Stimulated activated naive CD4-positive, alpha-beta T cell treated with Interleukin-2 at 50 U/mL for 16 hours (primary cell): ENCODE data around the gene DPH2.
A peak's percentile ranks its signal among the peaks of the same experiment; 100 is the strongest.

ENCODE experiments used
- DNase-seq: peaks from one replicate; lab custom pipeline; 2025; lab: John Stamatoyannopoulos, UW

The DPH2 gene

GRCh38 chr1:43984855-43985254 lies 15.0 kb downstream of the DPH2 start:
- no peak for DNase-seq

DNA sequence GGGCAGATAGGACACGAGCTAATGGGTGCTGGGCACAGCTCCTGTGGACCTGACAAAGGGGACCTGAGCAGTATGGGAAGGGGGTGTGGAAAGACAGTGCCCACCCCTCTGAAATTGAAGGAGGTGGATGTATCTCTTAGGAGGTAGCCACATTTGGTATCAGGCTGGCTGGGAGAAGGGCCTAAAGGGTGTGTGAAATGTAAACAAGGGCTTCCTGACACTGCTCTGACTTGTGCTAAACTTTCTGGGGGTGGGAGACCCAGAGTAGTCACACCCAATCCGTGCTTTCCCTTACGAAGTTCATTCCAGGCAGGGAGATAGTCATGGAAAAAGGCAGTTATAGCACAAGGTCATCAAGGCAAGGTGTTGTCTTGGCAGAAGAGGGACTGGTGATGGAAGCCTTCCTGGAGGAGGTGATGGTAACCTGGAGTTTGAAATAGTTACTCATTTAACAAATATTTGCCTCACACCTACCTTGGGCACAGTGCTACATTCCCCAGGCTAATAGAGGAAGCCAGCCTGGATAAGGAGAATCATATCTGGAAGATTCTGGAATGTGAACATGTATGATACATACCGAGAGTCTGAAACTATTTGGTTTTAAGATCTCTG lies 16.3 kb downstream of the DPH2 start:
- DNase-seq: no peak

DNA sequence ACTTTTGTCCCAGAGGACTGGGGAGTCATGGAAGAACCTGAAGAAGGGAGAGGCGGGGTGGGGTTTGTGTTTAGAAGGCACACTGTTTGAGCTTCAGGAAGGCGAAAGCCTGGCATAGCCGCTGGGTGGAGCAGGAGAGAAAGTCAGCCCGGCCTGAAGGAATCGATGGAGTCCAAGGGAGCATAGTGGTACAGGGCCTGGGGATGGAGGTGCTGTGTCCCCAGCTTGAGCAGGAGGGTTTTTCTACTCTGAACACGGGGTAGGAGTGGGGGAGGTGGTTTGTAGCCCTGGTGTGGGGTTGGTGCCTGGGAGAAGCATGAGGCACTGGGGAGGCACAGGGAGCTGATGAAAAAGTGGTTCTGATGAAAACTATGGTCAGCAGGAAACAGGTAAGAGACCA lies 16.9 kb downstream of the DPH2 start:
- no peak for DNase-seq

DNA sequence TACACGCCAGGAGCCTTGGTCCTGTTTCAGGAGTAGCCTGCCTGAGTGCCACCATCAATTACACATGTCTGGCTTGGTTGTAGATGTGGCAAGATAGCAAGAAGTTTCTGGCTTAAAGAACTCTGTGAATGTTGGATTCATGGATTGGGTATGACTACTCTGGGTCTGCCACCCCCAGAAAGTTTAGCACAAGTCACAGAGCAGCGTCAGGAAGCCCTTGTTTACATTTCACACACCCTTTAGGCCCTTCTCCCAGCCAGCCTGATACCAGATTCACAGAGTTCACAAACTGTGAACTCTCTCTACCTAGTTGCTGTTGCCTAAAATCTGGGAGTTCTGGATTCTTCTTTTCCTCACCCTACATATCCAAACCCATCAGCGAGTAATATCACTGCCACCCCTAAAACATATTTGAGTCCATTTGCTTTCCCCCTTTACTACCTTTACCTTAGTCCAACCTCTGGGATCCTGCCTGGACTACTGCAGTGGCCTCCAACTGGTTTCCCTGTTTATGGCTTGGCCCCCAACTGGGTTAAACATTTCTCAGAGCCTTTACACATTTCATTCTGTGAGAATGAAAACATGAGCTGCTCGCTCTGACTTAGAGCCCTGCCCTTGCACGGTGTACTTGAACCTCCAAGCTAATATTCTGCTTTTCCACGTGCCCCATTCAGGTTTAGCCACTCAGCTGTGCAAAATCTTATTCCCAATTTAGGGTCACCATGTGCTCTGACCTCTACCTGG lies 17.5 kb downstream of the DPH2 start:
- no peak for DNase-seq

DNA sequence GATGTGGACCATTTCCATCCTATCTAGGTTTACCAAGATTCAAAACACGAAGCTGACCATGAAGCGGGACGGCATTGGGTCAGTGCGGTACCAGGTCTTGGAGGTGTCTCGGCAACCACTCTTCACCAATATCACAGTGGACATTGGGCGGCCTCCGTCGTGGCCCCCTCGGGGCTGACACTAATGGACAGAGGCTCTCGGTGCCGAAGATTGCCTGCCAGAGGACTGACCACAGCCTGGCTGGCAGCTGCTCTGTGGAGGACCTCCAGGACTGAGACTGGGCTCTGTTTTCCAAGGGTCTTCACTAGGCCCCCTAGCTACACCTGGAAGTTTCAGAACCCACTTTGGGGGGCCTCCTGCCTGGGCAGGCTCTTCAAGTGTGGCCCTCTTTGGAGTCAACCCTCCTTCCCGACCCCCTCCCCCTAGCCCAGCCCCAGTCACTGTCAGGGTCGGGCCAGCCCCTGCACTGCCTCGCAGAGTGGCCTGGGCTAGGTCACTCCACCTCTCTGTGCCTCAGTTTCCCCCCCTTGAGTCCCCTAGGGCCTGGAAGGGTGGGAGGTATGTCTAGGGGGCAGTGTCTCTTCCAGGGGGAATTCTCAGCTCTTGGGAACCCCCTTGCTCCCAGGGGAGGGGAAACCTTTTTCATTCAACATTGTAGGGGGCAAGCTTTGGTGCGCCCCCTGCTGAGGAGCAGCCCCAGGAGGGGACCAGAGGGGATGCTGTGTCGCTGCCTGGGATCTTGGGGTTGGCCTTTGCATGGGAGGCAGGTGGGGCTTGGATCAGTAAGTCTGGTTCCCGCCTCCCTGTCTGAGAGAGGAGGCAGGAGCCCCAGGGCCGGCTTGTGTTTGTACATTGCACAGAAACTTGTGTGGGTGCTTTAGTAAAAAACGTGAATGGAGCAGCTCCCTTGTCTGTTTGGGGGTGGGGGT lies 20.7 kb downstream of the DPH2 start:
- DNase-seq: no peak

DNA sequence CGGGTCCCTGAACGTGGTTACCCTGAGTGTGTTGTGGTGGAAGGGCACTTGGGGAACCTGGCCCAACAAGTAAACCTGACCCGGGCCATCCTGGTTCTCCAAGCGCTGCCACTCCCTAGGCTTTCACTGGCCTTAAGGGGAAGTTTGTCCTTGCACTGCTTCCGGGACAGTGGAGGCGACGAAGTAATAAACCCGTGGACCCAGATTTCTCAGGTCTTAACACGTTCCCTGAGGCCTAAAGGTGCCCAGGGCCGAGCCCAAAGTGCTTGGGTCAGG lies 21.3 kb downstream of the DPH2 start:
- no peak for DNase-seq

- peak; percentile 73 for DNase-seq
Measured at GRCh38 chr1:43991476-43992231, 21.8 kb downstream of the DPH2 start, which contains the start of gene CCDC24. TSS of gene CCDC24 (plus strand) at chr1:43991599. CDS start at chr1:43991879, 280 bp downstream.

- DNase-seq: no peak
Measured at GRCh38 chr1:43992232-43992995, 22.6 kb downstream of the DPH2 start.

DNA sequence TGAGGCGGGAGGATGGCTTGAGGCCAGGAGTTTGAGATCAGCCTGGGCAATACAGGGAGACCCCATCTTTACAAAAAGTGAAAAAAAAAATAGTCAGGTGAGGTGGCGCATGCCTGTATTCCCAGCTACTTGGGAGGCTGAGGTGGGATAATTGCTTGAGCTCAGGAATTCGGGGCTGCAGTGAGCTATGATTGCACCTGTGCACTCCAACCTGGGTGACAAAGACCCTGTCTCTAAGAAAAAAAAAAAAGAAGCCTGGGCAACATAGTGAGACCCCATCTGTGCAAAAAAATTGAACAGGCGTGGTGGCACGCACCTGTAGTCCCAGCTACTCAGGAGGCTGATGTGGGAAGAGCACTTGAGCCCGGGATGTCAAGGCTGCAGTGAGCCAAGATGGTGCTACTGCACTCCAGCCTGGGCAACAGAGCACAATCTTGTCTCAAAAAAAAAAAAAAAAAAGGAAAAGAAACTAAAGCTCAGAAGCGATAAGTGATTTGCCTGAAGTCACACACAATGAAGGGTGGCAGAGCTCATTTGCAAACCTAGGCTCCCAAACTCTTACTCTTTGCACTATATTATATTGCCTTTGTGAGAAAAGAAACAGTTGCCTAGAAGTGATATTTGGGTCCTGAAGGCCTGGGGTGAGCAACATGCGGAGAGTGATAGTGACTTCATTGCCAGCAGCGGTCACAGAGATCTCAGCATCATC lies 23.6 kb downstream of the DPH2 start:
- DNase-seq: no peak

DNA sequence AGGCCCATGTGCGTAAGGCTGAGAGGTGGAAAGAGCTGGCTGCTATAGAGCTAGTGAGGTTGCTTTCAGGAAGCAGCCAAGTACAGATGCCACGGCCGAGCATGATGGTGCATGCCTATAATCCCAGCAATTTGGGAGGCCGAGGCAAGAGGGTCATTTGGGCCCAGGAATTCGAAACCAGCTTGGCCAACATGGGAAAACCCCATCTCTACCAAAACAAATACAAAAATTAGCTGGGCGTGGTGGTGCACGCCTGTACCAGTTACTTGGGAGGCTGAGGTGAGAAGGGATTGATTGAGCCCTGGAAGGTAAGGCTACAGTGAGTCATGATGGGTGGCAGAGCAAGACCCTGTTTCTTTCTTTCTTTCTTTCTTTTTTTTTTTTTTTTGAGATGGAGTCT lies 24.3 kb downstream of the DPH2 start:
- no peak for DNase-seq

DNA sequence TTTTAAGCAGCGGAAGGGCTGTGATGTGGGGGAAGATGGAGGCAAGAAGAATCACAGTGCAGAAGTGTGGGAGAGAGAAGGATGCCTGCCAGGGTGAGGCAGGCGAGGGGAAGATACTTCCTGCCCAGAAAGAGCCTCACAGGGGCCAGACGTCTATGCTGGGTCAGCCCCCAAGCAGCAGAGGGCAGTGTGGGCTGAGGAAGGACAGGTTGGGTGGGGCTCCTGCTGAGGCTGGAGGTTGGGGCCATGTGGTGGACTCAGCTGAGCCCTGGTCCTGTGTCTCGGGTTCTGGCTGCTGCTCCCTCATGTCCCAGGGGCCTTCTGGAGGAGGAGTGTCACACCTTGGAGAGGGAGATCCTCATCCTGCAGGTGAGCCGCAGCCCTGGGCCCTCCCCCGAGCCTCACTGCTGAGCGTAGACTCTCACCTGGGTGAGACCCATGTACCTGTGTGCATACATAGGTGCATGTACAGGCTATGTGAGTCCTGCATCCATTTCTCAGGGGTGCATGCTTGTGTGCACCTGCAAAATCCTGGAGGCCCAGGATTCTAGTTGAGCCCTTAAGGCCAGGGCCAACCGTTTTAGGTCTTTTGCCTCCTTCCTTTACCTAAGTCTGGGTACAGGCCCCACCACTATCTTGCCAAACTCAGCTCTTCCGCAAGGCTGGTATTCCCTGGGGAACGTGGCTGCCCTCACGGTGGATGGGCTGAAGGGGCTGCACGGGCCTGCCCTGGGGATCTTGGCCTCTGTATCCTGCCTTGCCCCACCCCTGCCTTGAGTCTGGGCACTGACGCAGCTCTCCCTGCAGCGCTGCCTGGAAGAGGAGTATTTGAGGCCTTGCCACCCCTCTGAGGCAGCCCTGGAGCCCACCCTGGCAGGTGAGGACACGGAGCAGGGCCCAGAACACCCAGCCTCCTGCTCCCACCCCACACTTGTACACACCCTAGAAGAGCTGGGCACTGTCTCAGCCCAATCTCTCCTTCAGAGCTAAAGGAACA lies 25.3 kb downstream of the DPH2 start:
- no peak for DNase-seq

GRCh38 chr1:43995984-43996732 lies 26.3 kb downstream of the DPH2 start:
- DNase-seq: no peak

GRCh38 chr1:43996733-43997115 lies 26.9 kb downstream of the DPH2 start:
- DNase-seq: no peak

- no peak for DNase-seq
Measured at GRCh38 chr1:43997295-43997999, 27.6 kb downstream of the DPH2 start.

DNA sequence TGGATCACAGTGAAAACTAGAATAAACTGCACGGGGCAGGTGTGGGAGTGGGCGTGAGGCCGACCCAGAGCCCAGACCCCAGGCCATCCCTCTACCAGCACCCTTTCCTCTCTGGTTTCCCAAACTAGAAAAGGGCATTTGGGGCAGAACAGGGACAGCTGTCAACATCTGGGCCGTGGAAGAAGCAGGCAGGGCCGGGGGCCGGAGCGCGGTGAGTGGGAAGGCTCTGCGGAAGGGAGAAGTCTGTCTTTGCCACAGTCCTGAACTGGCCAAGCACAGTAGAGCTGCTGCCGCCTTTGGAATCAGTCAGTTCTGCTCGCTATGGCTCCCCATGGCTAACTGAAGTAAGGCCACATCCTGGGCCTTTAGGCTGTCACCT lies 28.2 kb downstream of the DPH2 start:
- DNase-seq: no peak

DNA sequence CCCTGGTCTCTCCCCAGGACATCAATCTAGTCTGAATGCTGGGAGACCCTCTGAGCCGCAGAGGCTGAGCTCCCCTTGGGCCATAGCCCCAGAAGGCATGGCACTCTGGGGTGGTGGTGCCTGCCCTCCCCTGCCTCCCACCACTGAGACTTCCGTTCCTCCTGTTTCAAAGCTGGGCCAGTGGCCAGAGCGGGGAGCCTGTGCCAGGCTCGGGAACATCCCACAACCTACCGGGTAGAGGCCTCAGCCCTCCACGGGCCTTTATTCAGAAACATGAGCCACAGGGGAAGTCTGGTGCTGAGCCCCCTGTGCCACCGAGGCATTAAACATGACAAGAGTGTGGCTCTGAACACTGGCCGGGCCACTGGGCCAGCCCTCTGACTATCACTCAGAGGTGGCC lies 29.6 kb downstream of the DPH2 start:
- no peak for DNase-seq

DNA sequence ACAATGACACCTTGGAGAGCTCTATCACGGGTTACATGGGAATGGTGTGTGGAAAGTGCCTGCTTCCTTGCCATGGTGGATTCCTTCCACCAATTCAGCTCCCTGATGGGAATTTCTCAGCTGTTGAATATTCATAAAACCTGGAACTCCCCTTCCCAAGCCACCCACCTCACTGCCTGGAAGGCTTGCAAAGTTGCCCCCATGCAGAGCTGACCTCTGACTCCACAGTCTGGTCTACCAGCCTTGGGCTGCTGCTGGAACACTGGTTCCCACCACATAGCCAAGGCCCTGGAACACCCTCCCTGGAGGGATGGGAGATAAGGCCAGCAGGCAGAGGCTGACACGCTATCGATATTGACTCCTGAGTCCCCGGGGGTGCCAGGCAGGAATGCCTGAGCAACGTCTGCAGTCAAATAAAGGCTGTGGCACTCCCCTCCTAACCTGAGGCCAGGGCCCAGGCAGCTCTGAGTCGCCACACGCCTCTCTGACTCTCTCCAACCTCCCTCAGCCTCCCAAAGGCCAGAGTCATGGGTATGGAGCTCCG lies 30.4 kb downstream of the DPH2 start:
- no peak for DNase-seq

GRCh38 chr1:44002165-44002564 lies 32.4 kb downstream of the DPH2 start:
- DNase-seq: no peak
